Urothelium cell line (cell line): Measurements from ENCODE around the gene SORBS1.

Experiments used
- DNase-seq: peaks from one replicate; pipeline ENCODE4 v3.0.0; 2011; ENCODE audit warnings: low spot score, mixed read lengths
- FAIRE-seq: peaks from 2 replicates; lab custom pipeline; 2011; peaks lifted over from hg19 to GRCh38; lab: Jason Lieb, UNC

The SORBS1 gene

DNA sequence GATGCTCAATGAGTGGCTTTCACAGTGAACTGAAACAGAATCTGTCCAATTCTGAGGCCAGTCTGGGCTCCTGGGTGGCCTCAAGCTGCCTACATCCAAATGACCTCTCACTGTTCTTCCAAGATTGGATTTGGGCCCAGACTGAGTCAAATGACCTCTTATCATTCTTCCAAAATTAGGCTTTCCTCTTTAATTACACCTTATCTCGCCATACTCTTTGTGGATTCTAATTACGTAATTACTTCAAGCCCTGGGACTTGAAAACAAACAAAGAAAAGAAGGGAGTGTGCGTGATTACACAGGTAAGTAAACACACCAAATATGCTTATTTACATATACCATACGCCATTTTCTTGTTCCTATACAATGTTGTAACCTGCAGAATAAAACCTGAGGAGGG lies 18.8 kb downstream of the SORBS1 start:
- FAIRE-seq (no peak), DNase-seq (no peak)

DNA sequence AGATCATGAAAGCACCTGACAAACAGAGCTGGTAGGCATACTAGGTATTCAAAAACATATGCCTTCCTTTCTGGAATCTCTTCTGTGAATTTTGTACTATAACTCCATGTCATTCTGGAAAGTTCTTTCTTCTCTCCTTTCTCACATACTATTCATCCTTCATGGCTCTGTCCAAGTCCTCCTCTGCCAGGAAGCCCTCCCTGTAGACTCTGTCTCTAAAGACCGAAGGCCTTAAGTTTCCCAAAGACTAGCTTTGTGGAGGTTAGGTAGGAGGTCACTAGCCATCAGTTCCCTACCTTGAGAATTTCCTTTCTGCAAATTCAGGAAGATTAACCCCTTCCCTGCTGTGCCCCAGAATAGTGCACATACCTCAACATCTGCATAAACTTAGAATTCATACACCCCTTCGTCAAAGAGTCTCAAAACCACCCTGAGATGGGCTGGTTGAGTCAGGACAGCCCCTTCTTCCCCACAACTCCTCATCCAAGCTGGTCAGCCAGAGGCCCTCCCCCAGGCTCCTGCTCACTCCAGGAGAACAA lies 20.6 kb downstream of the SORBS1 start:
- no peak for FAIRE-seq
- DNase-seq: no peak

DNA sequence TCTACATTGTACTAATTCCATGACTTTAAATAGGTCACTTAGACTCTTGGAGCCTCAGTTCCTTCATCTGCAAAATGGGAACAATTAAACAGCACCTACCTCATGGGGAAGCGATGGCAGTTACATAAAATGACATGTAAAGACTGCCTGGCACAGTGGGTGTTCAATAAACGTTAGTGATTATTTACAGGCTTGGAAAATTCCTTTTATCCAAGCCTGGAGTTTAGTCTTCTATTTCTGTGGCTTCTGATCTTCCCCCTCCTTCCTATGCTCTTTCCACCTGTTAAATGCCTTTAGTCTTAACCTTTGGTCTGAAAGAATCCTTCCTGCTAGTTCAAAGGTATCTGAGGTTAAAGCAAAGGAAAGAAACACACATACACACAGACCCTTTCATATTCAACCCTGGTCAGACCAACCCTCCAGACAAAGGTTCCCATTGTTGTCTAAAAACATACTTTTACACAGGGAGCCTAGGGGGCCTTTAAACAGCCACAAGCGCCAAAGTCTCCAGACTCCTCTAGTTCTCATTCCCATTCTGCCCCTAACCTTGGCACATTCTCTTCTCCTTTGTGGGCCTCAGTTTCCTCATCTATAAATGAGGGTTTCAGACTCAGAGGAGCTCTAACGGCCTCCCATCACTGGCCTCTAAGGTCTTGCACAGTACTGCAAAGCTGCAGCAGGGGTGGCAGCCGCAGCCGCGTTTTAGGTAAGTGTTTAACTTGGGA lies 21.4 kb downstream of the SORBS1 start:
- FAIRE-seq (no peak), DNase-seq (no peak)

DNA sequence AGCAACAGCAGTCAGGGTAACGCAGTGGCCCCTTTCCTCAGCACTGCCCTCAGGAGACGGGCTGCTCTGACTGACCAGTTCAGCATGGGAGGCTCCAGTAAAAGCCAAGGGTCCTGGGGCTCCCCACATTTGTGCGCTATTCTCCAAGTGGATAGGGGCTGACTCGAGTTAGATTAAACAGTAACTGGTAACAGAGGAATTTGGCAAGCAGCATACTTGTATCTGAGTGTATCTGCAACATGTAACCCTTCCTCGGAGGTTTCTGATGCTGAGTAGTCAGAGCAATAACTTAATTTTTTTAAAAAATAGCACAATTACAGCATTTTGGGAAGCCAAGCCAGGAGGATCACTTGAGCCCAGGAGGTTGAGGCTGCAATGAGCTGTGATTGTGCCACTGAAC lies 22.8 kb downstream of the SORBS1 start:
- DNase-seq: no peak
- no peak for FAIRE-seq

DNA sequence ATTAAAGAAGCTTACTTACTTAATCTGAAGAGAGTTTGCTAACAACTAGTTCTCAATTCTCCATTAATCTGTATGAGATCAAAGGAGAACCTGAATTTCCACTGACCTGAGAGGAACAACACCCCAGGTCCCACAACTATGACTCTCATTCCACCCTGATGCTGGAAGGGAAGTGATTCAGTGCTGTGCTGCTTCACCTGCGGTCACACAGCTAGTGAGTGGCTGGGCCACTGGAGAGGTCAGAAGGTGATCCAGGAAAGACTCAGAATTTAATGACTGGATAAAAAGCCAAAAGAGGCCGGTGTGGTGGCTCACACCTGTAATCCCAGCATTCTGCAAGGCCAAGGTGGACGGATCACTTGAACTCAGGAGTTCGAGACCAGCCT lies 23.6 kb downstream of the SORBS1 start:
- DNase-seq (no peak), FAIRE-seq (no peak)

DNA sequence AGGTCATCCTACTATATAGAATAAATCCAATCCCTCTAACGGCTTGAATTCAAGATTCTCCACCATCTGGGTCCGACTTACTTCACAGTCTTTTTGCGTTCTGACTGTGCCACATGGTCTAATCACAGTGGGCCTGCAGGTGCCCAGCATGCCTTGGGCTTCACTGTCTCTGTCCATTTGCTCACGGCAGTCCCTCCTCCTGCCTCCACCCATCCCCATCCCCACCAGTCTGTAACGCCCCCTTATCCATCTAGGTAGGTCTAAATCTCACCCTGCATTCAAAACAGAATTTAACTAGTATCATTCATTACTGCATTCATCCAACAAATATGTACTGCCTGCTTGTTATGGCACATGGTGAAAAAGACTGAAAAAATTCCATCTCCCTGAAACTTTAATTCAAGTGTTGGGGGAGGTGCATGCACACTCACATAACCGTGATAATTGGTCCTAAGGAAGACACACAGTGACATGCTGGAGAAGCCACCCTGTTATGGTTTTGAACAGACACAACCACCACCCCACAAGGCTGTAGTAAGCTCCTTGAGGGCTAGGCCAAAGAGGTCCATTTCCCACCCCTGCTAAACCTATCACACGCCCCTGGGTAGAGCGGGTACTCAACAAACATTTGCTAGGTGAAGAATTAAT lies 24.2 kb downstream of the SORBS1 start:
- no peak for FAIRE-seq
- no peak for DNase-seq

DNA sequence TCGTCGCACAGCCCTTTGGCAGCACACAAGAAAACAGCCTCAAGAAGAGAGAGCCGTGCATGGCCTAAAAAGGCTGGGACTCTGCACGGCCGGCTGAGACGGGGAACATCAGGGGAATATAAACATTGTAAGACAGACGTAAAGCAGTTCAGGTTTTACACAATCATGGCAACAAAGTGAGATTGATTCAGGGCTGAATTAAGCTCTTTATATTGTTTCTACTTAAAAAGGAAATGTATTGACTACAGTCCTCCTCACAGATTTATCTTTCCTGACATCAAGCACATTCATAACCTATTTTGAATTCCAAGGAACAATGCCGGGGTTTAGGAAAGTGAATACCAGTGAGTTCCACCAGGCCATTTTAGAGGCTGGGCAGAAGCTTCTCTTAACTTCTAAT lies 25.2 kb downstream of the SORBS1 start:
- FAIRE-seq (no peak), DNase-seq (no peak)

DNA sequence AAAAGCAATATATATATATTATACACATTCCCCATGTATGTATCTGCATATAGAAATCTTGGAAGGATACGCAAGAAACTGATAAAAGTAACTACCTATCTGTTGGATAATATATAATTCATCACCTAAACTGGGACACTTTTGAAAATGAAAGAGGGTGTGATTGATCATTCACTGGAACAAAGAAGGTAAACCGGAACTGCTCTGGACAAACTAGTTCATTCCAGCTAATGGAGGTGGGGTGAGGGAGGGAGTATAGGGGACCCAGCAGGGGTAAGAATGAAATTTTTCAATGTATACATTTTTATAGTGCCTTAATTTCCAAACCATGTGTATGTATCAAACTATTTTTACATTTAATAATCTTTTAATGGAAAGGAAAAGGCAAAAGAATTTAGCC lies 25.6 kb downstream of the SORBS1 start:
- no peak for FAIRE-seq
- DNase-seq: no peak

DNA sequence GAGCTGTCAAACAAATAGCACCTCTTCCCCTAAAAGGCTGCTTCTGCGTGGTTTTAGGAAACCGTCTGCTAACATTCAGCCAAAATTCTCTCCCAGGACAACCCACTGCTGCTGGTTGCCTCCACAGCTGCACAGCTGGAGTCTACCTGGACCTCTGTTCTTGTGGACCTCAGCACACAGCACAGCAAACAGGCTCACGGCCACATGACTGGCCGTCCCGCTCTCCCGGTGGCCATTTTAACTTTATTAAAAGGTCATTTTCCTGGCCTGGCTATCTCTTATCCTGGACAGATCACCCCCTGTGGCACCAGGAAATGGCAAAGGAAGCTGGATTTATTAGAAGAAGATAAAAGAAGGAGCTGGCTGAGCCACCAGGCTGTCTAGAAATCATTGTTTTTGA lies 27.6 kb downstream of the SORBS1 start:
- DNase-seq (no peak), FAIRE-seq (no peak)

DNA sequence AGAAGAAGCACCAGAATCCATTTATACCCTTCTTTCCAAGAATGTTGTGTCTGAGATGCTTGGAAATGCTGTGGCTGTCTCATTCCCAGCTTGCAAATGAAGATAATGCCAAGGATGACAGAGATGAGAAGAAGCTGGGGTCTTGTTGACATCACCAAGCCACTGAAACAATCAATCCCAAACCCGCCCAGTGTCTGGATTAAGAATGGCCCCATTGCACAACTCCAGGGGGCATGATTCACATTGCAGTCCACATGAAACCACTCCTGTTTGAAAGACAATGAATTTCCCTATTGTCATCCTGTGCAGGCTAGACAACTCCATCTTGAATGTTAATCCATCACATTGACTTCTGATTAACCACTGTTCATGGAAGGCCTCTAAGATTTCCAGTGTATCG lies 28.6 kb downstream of the SORBS1 start:
- FAIRE-seq: no peak
- DNase-seq: no peak

DNA sequence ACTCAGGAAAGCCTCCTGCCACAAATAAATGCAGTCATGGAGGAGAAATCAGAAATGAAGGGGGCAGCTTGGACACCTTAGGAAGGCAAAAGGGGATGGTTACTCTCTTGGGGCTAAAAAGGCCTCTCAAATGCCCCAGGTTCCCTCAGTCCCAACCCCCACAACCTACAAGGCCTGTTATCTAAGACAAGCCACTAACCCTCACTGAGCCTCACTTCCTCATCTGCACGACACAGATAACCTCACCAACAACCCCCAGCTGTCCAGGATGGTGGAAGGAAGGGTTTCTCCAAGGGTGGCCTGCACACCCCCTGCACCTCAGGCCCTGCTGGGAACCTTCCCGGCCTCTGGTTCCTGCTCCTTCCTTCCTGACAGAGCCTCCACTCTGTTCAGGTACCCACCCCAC lies 29.2 kb downstream of the SORBS1 start:
- DNase-seq (no peak), FAIRE-seq (no peak)

DNA sequence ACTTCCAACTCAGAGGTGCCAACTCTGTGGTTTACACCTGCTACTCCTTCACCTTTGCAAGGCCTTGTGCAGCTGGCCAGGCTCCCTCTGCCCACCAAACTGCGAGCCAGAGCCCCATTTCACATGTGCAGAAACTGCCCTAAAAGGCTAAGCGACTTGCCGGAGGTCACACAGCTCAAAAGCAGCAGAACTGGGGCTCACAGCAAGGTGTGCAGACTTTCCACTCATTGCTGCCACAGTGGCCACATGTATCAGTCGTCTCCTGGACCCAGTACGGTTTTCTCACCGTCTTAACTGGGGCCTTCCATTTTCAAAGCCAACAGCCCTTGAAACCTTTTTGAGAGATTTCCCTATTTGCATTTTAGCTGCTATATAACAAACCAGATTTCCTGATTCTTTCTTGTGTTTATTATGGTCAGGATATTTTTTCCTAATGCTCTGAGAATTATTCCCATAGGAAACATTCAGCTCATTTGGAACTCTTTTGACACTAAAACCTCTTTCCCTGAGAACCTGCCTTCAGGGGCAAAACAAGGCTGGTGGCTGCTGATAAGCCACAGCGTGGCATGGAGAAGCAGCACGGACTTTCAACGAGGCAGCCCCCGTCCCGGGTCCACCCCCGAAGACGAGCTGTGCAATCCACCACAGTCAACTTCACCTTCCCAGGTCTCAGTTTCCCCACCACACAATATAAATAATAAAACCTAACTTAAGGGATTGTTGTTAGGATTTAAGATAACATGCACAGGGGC lies 29.9 kb downstream of the SORBS1 start:
- DNase-seq (no peak), FAIRE-seq (no peak)

DNA sequence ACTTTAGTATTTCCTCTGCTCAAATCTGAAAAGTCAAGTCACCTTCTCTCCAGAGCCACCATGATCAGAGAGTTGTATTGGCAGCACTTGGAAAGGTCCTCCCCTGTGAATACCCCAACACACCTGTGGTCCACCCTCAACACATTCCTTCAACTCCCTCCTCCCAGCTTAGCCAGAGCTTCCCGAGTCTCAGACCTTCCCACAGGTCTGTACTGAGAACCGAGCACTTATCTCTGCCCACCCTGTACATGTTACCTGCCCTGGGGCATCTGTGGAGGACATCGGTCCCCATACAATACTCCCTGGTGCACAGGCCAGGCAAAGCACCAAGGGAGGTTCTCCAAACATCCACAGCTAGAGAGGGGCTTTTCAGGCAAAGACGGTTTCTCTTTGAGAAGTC lies 30.6 kb downstream of the SORBS1 start:
- FAIRE-seq (no peak), DNase-seq (no peak)

DNA sequence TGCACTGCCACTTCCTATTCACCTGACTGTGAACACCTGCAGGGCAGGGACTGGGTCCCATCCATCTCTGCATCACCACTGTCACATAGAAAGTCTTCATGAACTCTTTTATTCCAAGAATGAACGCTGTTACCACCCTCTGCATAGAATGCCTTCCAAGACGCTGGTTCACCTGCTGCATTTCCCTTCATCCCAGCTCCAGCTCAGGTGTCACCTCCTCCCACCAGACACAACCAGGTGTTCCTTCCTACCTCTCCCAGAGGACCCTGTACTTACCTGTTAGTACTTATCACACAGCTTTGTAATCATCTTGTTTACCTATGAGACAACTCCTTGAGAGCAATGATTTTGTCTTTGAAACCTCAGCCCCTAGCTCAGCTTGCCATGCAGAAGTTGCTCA lies 31.1 kb downstream of the SORBS1 start:
- no peak for DNase-seq
- FAIRE-seq: no peak

DNA sequence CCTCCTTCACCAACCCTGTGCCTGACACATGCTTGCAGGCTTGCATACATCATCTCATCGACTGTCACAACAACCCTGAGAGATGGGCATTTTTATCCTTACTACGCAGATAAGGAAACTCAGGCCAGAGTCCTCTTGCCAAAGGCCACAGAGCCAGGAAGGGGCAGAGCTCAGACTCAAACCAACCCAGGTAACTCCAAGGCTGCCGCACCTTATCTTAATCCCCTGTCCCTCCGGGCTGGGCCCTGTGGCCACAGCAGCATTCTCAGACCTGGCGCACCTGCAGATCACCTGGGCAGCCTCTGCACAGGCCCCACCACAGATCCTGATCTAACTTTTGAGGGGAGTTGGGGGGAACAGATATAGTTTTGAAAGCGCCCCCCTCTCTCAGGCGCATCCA lies 35.1 kb downstream of the SORBS1 start:
- FAIRE-seq: no peak
- DNase-seq: no peak

DNA sequence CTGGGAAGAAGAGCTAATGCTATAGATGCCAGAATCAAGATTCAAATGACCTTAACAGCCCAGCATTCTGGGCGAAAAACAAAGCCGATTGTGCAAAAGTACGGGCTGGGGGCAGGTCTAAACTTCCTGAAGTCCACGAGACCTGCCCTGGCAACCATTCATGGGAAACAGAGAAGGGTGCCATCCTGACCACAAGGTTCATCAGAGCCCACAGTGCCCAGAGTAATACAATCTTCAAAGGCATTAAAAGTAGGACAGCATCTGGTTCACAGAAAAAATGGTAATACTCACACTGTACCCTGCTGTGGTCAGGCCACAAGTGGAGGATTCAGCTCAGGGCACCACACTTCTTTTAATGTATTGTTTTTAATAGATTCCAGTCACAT lies 36.1 kb downstream of the SORBS1 start:
- FAIRE-seq (no peak), DNase-seq (no peak)

DNA sequence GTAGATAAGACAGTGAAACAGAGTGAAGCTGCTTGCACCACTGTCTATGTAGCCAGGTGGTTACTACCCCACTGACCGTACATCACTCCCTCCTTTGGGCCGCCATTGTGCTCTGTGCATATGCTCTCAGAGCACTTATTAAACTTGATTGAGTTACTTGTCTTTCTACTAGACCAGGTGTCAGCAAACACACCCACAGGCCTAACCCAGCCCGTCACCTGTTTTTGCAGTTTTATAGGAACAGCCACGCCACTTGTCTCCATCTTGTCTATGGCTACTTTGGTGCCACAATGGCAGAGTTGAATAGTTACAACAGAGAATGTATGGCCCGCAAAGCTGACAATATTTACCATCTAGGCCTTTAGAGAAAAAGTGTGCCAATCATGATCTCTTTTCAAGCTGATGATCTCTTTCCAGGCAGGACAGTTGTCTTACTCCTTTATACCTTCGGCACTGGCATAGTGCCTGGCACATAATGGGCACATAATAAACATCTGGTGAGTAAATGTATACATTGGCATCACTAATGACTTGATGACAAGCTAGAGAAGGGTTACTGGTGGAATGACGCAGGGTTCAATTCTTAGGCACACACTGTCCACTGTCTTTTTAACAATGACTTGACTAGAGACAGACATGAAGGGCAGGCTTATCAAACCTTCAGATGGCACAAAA lies 36.7 kb downstream of the SORBS1 start:
- no peak for FAIRE-seq
- no peak for DNase-seq

DNA sequence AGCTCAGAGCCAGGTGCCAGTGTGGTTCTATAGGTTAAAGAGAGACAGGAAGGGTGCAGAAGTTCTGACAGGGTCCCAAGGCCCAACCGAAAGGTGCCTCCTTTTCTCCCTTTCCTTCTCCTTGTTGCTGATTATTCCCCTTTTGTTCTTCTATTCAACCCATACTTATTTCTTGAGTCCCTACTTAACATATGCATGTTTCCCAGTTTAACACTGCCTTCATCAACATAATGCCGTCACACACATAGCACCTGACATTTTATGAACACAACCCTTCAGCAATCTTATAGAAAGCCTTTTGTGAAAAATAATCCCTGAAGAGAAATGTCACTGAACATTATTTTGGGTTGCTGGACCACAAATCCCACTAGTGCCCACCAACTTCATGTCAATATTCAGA lies 39.1 kb downstream of the SORBS1 start:
- DNase-seq: no peak

DNA sequence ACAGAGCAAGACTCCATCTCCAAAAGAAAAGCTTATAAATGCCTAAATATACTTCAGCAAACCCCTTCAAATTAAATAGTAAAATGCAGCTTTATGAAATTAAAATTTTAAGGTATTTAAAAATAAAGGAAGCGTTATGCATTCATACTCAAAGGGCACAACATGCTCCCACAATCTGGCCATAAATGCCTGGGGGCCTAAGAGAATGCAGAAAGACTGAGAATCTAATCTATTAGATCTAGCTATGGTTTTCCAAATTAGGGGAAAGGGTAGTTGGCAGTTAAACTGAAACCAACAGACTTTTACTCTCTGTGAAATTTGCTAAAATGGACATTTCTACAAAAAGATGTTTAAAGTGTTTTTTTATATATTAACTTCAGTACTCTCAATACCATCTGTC lies 40.6 kb downstream of the SORBS1 start:
- no peak for DNase-seq
- FAIRE-seq: no peak

More for the DNA sequence above, 39.1 kb downstream of the SORBS1 start:
- FAIRE-seq: no peak

DNA sequence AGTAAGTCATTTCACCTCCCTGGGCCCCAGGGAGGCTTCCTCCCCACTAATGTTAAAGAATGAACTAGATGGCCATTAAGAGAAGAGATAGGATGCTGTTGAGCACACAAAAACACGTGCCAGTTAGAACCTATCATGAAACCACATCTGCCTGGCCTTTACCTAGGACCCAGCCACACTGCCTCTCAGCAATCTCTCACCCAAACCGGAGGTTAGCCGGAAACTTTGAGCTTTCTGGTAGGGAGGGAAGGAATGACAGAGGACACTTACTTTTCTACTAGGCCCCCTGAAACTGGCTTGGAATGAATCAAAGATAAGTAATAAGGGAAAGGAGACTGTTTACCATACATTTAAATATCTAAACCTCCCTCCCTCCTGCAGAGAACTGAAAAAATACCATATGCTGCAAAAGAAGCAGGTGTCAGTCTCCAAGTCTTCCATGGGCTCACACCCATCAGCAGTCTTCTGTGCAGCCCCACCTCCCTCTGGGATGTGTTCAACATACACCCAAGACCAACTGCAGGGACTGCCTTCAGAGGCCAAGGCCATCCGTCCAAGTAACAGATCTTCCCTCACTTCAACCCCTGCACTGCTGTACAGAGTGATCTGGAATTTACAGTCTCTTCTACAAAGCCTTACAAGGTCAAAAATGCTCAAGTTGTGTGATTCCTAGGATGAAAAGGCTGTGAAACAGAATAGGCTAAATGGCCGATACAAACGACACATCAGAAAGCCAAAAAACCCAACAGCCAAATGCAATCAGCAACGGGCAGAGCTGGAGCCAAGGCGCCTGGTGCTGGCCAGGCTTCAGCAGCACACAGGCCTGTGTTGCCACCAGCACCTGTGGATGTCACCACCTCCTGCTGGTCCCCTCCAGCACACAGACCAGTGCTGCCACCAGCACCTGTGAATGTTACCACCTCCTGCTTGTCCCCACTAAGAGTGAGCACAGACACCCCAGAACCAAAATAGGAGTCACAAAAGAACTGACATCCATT lies 42.4 kb downstream of the SORBS1 start:
- FAIRE-seq (no peak), DNase-seq (no peak)
